ENCODE data around the gene HMOX1.

DNA sequence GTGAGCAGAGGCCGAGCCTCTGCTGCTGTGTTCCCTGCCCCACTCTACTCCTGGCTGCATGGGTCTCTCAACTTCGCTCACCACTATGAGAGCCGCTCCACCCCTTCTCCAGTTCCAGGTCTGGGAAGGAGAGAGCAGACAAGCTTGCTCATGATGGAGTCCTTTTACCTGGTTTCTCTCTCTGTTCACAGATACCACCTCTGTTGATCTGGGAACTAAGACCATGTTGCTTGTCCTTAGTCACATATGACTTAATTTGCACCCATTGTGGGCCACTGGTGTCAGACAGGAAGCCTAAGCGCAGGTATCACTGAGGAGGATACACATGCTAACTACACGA, 45.9 kb downstream of the HMOX1 start:
- no peak for TF ChIP-seq POLR2A (IDR thresholded peaks at IDR 0.05)
- TF ChIP-seq, protein P1, sequence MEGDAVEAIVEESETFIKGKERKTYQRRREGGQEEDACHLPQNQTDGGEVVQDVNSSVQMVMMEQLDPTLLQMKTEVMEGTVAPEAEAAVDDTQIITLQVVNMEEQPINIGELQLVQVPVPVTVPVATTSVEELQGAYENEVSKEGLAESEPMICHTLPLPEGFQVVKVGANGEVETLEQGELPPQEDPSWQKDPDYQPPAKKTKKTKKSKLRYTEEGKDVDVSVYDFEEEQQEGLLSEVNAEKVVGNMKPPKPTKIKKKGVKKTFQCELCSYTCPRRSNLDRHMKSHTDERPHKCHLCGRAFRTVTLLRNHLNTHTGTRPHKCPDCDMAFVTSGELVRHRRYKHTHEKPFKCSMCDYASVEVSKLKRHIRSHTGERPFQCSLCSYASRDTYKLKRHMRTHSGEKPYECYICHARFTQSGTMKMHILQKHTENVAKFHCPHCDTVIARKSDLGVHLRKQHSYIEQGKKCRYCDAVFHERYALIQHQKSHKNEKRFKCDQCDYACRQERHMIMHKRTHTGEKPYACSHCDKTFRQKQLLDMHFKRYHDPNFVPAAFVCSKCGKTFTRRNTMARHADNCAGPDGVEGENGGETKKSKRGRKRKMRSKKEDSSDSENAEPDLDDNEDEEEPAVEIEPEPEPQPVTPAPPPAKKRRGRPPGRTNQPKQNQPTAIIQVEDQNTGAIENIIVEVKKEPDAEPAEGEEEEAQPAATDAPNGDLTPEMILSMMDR (IDR thresholded peaks at IDR 0.05 in 8 of 11, conservative IDR thresholded peaks at IDR 0.05 in 3 of 11) = no peak
- no peak for TF ChIP-seq POLR2AphosphoS5 (IDR thresholded peaks at IDR 0.05)

Data from spleen (tissue), 7 donors.